HepG2 (cell line): ENCODE data around the gene ZCCHC7. TPM values are rescaled to one million over a fixed set of nuclear protein-coding genes. Genes with fewer than 3 reads are reported as not detected.

Experiments used
- ATAC-seq: fragments of 200-7000 bp; cut with Tn5 transposase; 3 replicates; pipeline ENCODE4 v1.9.1; 2020; ENCODE audit warnings: mild to moderate bottlenecking, moderate library complexity
- BruUV-seq: library from RNA; stranded (reverse); fragments of 400-500 nt; replicated peaks from 2 replicates; lab custom pipeline; 2021; lab: Mats Ljungman, UMichigan
- CTCF ChIA-PET: fragments of 300-600 bp; formaldehyde crosslinking; extraction: SDS; loops from one replicate; lab custom pipeline; 2021; ENCODE audit warnings: low total read pairs, inconsistent platforms, low intra/inter-chr PET ratio; lab: Yijun Ruan, JAX
- POLR2A ChIA-PET: fragments of 350-600 bp; sonication (Branson Sonifier 250); formaldehyde crosslinking; loops from one replicate; lab custom pipeline; 2020; ENCODE audit warnings: antibody characterized with exemption, inconsistent platforms; lab: Yijun Ruan, JAX
- DNase-seq: peaks from one replicate; pipeline ENCODE4 v3.0.0-alpha.2; 2015; ENCODE audit warnings: low spot score
- FAIRE-seq: peaks from 3 replicates; lab custom pipeline; 2011; peaks lifted over from hg19 to GRCh38; lab: Jason Lieb, UNC
- H2AFZ ChIP-seq: one replicate; pipeline ENCODE4 v1.6.1; 2011; ENCODE audit warnings: low read length, inconsistent platforms
- H3K27ac ChIP-seq: fragments of 300-600 bp; 3 replicates; pipeline ENCODE4 v1.8.0; 2011; ENCODE audit warnings: mixed run types, mild to moderate bottlenecking, mixed read lengths, low read length, inconsistent platforms; ENCODE audit not compliant: insufficient read depth; ENCODE audit errors: extremely low read length
- H3K27me3 ChIP-seq, 2 experiments: fragments of 200-600 bp in 1 of 2; 2 replicates in 1 of 2; 3 replicates in 1 of 2; pipeline versions ENCODE4 v1.6.0 to v1.8.0; 2011; ENCODE audit warnings: low read length in 2 of 2, mild to moderate bottlenecking in 2 of 2, moderate library complexity in 2 of 2, inconsistent platforms in 1 of 2; ENCODE audit not compliant: insufficient read depth in 2 of 2, control insufficient read depth in 1 of 2
- H3K36me3 ChIP-seq, 2 experiments: fragments of 200-600 bp in 1 of 2; replicated peaks in 1 of 2; 2 replicates in 1 of 2; 3 replicates in 1 of 2; pipeline versions ENCODE4 v1.5.1 to v1.8.0; 2011; ENCODE audit warnings: low read length in 2 of 2, inconsistent platforms in 1 of 2; ENCODE audit not compliant: insufficient read depth in 2 of 2, control insufficient read depth in 1 of 2
- H3K4me1 ChIP-seq: 2 replicates; pipeline ENCODE4 v1.5.1; 2012; ENCODE audit warnings: low read length, inconsistent platforms; ENCODE audit not compliant: insufficient read depth
- H3K4me2 ChIP-seq: 2 replicates; pipeline ENCODE4 v1.6.0; 2011; ENCODE audit warnings: low read depth, low read length, inconsistent platforms
- H3K4me3 ChIP-seq, 3 experiments: fragments of 200-600 bp in 1 of 3; sonication (generic), shearing (Covaris generic) in 1 of 3; replicated peaks in 1 of 3; 2 replicates each; pipeline ENCODE4 v1.5.1; 2011 to 2016; ENCODE audit warnings: low read length in 3 of 3, inconsistent platforms in 2 of 3, low read depth in 2 of 3, mild to moderate bottlenecking in 2 of 3, control low read depth in 1 of 3, mixed read lengths in 1 of 3; ENCODE audit not compliant: insufficient read depth in 1 of 3
- H3K79me2 ChIP-seq: one replicate; pipeline ENCODE4 v1.6.1; 2011; ENCODE audit warnings: low read length, inconsistent platforms; ENCODE audit not compliant: insufficient read depth
- H3K9ac ChIP-seq: 2 replicates; pipeline ENCODE4 v1.6.0; 2011; ENCODE audit warnings: mild to moderate bottlenecking, low read depth, low read length, inconsistent platforms; ENCODE audit not compliant: insufficient read depth
- H3K9me3 ChIP-seq: 2 replicates; pipeline ENCODE4 v1.5.1; 2012; ENCODE audit warnings: mild to moderate bottlenecking, low read length
- H4K20me1 ChIP-seq: 2 replicates; pipeline ENCODE4 v1.6.0; 2011; ENCODE audit warnings: inconsistent platforms, mild to moderate bottlenecking, low read length, moderate library complexity; ENCODE audit not compliant: insufficient read depth
- ISX ChIP-seq: sonication (generic); formaldehyde crosslinking; conservative IDR thresholded peaks from 2 replicates; pipeline ENCODE4 v1.5.0; 2020; ENCODE audit warnings: missing genetic modification reagents
- PLRG1 ChIP-seq: fragments of 450-650 bp; conservative IDR thresholded peaks from 2 replicates; pipeline ENCODE4 v1.6.1; 2016
- ZIK1 ChIP-seq: sonication (generic); formaldehyde crosslinking; IDR thresholded peaks from 2 replicates; pipeline ENCODE4 v1.5.0; 2020; ENCODE audit warnings: mild to moderate bottlenecking, low read depth, missing genetic modification reagents, borderline replicate concordance
- ZNF343 ChIP-seq: sonication (generic); formaldehyde crosslinking; IDR thresholded peaks from 2 replicates; pipeline ENCODE4 v1.4.0; 2020; ENCODE audit warnings: mild to moderate bottlenecking, missing genetic modification reagents
- ZNF460 ChIP-seq: sonication (generic); formaldehyde crosslinking; IDR thresholded peaks from 2 replicates; pipeline ENCODE4 v1.5.1; 2020; ENCODE audit warnings: missing genetic modification reagents, mild to moderate bottlenecking, borderline replicate concordance
- ZNF672 ChIP-seq: sonication (generic); formaldehyde crosslinking; IDR thresholded peaks from 2 replicates; pipeline ENCODE4 v1.8.1; 2022; ENCODE audit warnings: missing genetic modification reagents
- ZSCAN12 ChIP-seq: sonication (generic); formaldehyde crosslinking; IDR thresholded peaks from 2 replicates; pipeline ENCODE4 v1.9.0; 2021; ENCODE audit warnings: mild to moderate bottlenecking, missing genetic modification reagents
- WGBS: methylation state at CpG from one replicate; pipeline ENCODE4 v1.1.6; 2017; ENCODE audit warnings: low lambda C conversion rate; 5-methylcytosine and 5-hydroxymethylcytosine counted together
- in situ Hi-C: cut with HindIII; loops from 2 replicates; pipeline ENCODE4 v1.10.0; 2017; ENCODE audit warnings: low pct_unique_long_range_greater_than_20kb; ENCODE audit not compliant: extremely low pct_ligation_motif_present
- intact Hi-C: fragments of 100-400 bp; cut with micrococcal nuclease; formaldehyde crosslinking; loops from one replicate; pipeline ENCODE4 v1.10.0; 2022; ENCODE audit not compliant: unreplicated experiment
- polyA plus RNA-seq, 8 experiments: library from polyadenylated mRNA; depleted of rRNA in 3 of 8; stranded (reverse) in 7 of 8; unstranded in 1 of 8; fragments of >200 nt; fragmentation: Illumina TruSeq in 4 of 8; extraction: Trizol in 4 of 8; gene quantifications; 2 replicates each; pipeline versions ENCODE4 v1.2.1 to v1.2.3, GENCODE V29; 2011 to 2016; ENCODE audit warnings: low read depth in 4 of 8, missing spikeins in 1 of 8, mixed read lengths in 1 of 8; ENCODE audit not compliant: insufficient read depth in 1 of 8
- total RNA-seq, 5 experiments: library from RNA; depleted of rRNA; stranded (reverse); fragments of >200 nt; fragmentation: Illumina TruSeq; extraction: Trizol; gene quantifications; 2 replicates each; pipeline ENCODE4 v1.2.3, GENCODE V29; 2016; ENCODE audit warnings: low read depth in 1 of 5
- TF ChIP-seq, protein P1 (sequence below): sonication (generic); formaldehyde crosslinking; IDR thresholded peaks from 2 replicates; pipeline ENCODE4 v1.8.1; 2023; ENCODE audit warnings: mild to moderate bottlenecking, missing genetic modification reagents, borderline replicate concordance
- TF ChIP-seq, protein P2 (sequence below): sonication (generic); formaldehyde crosslinking; IDR thresholded peaks from 2 replicates; pipeline ENCODE4 v1.5.0; 2020; ENCODE audit warnings: mild to moderate bottlenecking, missing genetic modification reagents, borderline replicate concordance

The ZCCHC7 gene
- total and polyA plus RNA-seq, 2 of the 13 experiments (the other 11 are each of a cell fraction or from before 2014, with no cell fraction given): 13.6 to 19.3 TPM

DNA sequence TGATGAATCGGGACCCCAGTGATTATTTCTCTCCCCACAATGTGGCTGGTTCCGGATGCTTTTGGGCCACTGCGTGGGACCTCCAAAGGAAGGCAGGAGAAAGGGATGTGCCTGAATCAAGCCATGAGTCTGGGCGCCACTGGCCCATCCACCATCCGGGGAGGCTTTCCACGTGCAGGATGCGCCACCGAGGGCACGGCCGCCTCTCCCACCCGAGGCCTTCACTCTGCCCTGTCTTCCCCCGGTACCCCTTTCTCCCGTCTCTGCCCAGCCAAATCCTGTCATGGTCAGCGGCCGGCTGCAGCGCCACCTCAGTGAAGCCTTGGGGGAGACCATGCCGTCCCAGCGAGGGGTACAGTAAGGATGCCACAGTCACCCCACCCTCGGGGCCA, 258.2 kb downstream of the ZCCHC7 start:
- no peak for DNase-seq
- Histone ChIP-seq H3K9me3 (no peaks in the 10 kb centered on the region), H3K4me1 (peaks cover 17% of the 10 kb centered on the region), H3K4me3 (no peak overlapping the region), H4K20me1 (no peaks in the 10 kb centered on the region), H3K79me2 (no peaks in the 10 kb centered on the region), H3K27me3 (peaks cover 0 to 4% of the 10 kb centered on the region in 2 experiments; a peak in 1 of 5 replicates), H3K36me3 (no peaks in the 10 kb centered on the region), H3K4me2 (no peak overlapping the region), H3K27ac (no peak overlapping the region), H2AFZ (no peak overlapping the region), H3K9ac (no peak overlapping the region)
- BruUV-seq: no TSS peak
- POLR2A ChIA-PET: no interaction called here
- CTCF ChIA-PET: no interaction called here
- in situ Hi-C loops (no loop called here), intact Hi-C loops (no loop called here)
- TF ChIP-seq ZSCAN12 (CRISPR knock-in tag): no peak
- TF ChIP-seq, protein P1, sequence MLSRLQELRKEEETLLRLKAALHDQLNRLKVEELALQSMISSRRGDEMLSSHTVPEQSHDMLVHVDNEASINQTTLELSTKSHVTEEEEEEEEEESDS: no peak
- TF ChIP-seq ISX (CRISPR knock-in tag): no peak
- no peak for TF ChIP-seq PLRG1
- no peak for TF ChIP-seq ZNF460 (CRISPR knock-in tag)
- TF ChIP-seq, protein P2, sequence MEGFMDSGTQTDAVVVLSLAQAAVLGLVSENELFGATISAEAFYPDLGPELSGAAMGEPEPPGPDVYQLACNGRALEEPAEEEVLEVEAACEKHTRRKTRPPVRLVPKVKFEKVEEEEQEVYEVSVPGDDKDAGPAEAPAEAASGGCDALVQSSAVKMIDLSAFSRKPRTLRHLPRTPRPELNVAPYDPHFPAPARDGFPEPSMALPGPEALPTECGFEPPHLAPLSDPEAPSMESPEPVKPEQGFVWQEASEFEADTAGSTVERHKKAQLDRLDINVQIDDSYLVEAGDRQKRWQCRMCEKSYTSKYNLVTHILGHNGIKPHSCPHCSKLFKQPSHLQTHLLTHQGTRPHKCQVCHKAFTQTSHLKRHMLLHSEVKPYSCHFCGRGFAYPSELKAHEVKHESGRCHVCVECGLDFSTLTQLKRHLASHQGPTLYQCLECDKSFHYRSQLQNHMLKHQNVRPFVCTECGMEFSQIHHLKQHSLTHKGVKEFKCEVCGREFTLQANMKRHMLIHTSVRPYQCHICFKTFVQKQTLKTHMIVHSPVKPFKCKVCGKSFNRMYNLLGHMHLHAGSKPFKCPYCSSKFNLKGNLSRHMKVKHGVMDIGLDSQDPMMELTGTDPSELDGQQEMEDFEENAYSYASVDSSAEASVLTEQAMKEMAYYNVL: no peak
- TF ChIP-seq ZNF672 (CRISPR knock-in tag): no peak
- TF ChIP-seq ZIK1: no peak
- TF ChIP-seq ZNF343 (CRISPR knock-in tag): no peak
- no peak for FAIRE-seq
- WGBS: 68% methylated on average over 19 of the region's 19 CpGs
- no peak for ATAC-seq
